SU-DHL-6 (cell line): ENCODE data around the gene RRP9.

Experiments
- H2AFZ ChIP-seq: fragments of 200-600 bp; sonication (generic); 2 replicates; pipeline ENCODE4 v1.6.1; 2014; ENCODE audit warnings: low read depth, mild to moderate bottlenecking, moderate library complexity, mixed read lengths, antibody characterized with exemption, low read length; ENCODE audit not compliant: severe bottlenecking
- H3F3A ChIP-seq: fragments of 200-600 bp; shearing (Covaris generic); 2 replicates; pipeline ENCODE4 v1.6.0; 2016; ENCODE audit warnings: antibody characterized with exemption, mild to moderate bottlenecking; ENCODE audit not compliant: insufficient read depth
- H3K27ac ChIP-seq: fragments of 200-600 bp; sonication (generic); 2 replicates; pipeline ENCODE4 v1.5.1; 2016; ENCODE audit warnings: low read depth, mild to moderate bottlenecking, low read length, moderate library complexity, mixed read lengths
- H3K27me3 ChIP-seq: fragments of 200-600 bp; sonication (generic), shearing (Covaris generic); 2 replicates; pipeline ENCODE4 v1.6.0; 2014; ENCODE audit warnings: mild to moderate bottlenecking, low read length
- H3K36me3 ChIP-seq: fragments of 200-600 bp; sonication (generic); 2 replicates; pipeline ENCODE4 v1.6.1; 2014; ENCODE audit warnings: mild to moderate bottlenecking, low read length, mixed read lengths
- H3K4me2 ChIP-seq: fragments of 300-600, 200-600 bp; shearing (Covaris generic), sonication (generic); 2 replicates; pipeline ENCODE4 v1.6.0; 2014; ENCODE audit warnings: low read length, low read depth, mild to moderate bottlenecking; ENCODE audit not compliant: poor library complexity, severe bottlenecking
- H3K4me3 ChIP-seq: fragments of 200-600 bp; sonication (generic); 2 replicates; pipeline ENCODE4 v1.5.1; 2014; ENCODE audit warnings: antibody characterized with exemption, low read length, mild to moderate bottlenecking, mixed read lengths; ENCODE audit not compliant: insufficient read depth, poor library complexity, severe bottlenecking
- H3K79me2 ChIP-seq: fragments of 200-600 bp; sonication (generic); 2 replicates; pipeline ENCODE4 v1.6.1; 2014; ENCODE audit warnings: mild to moderate bottlenecking, low read length, moderate library complexity; ENCODE audit not compliant: insufficient read depth
- H3K9ac ChIP-seq: fragments of 200-600 bp; sonication (generic); 2 replicates; pipeline ENCODE4 v1.7.0; 2014; ENCODE audit warnings: mild to moderate bottlenecking, low read length
- H3K9me2 ChIP-seq: fragments of 200-600 bp; sonication (generic); replicated peaks from 2 replicates; pipeline ENCODE4 v1.6.1; 2014; ENCODE audit warnings: low read length; ENCODE audit not compliant: insufficient read depth
- H3K9me3 ChIP-seq: fragments of 200-600 bp; sonication (generic); 2 replicates; pipeline ENCODE4 v1.6.1; 2014; ENCODE audit warnings: low read length, mixed read lengths; ENCODE audit not compliant: insufficient read depth
- H4K20me1 ChIP-seq: fragments of 200-600 bp; sonication (generic); 2 replicates; pipeline ENCODE4 v1.6.1; 2014; ENCODE audit warnings: low read depth, mild to moderate bottlenecking, antibody characterized with exemption, low read length, moderate library complexity, mixed read lengths
- EZH2phosphoT487 ChIP-seq: fragments of 200-600 bp; sonication (generic), shearing (Covaris generic); conservative IDR thresholded peaks from 2 replicates; pipeline ENCODE4 v1.6.1; 2018; ENCODE audit warnings: mild to moderate bottlenecking, antibody characterized with exemption, low read length, moderate library complexity, mixed read lengths
- TF ChIP-seq, protein P1 (sequence below): fragments of 200-600 bp; sonication (generic); IDR thresholded peaks from one replicate; pipeline ENCODE4 v1.5.1; 2017; ENCODE audit warnings: antibody characterized with exemption, mild to moderate bottlenecking, low read length, moderate library complexity; ENCODE audit not compliant: insufficient read depth, poor library complexity, severe bottlenecking

Gene RRP9

GRCh38 chr3:51886447-51886846 is 55.3 kb downstream of the RRP9 start:
- Histone ChIP-seq H3F3A (no peaks in the 10 kb centered on the region), H3K9ac (no peak overlapping the region), H3K36me3 (no peaks in the 10 kb centered on the region), H3K4me2 (no peak overlapping the region), H3K79me2 (no peaks in the 10 kb centered on the region), H3K9me3 (no peaks in the 10 kb centered on the region), H2AFZ (no peak overlapping the region), H3K9me2 (no peaks in the 10 kb centered on the region), H3K27me3 (no peaks in the 10 kb centered on the region), H3K27ac (no peak overlapping the region), H4K20me1 (no peaks in the 10 kb centered on the region), H3K4me3 (no peak overlapping the region)
- TF ChIP-seq EZH2phosphoT487, result no peak
- TF ChIP-seq, protein P1, sequence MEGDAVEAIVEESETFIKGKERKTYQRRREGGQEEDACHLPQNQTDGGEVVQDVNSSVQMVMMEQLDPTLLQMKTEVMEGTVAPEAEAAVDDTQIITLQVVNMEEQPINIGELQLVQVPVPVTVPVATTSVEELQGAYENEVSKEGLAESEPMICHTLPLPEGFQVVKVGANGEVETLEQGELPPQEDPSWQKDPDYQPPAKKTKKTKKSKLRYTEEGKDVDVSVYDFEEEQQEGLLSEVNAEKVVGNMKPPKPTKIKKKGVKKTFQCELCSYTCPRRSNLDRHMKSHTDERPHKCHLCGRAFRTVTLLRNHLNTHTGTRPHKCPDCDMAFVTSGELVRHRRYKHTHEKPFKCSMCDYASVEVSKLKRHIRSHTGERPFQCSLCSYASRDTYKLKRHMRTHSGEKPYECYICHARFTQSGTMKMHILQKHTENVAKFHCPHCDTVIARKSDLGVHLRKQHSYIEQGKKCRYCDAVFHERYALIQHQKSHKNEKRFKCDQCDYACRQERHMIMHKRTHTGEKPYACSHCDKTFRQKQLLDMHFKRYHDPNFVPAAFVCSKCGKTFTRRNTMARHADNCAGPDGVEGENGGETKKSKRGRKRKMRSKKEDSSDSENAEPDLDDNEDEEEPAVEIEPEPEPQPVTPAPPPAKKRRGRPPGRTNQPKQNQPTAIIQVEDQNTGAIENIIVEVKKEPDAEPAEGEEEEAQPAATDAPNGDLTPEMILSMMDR, result no peak
